Germinal center (tissue), 1 donor: ENCODE measurements around the gene IGF2R.

Experiments used
- DNase-seq: peaks from one replicate; pipeline ENCODE4 v3.0.0; 2012; ENCODE audit warnings: mixed read lengths, low spot score

The IGF2R gene

GRCh38 chr6:160044687-160045086, 75.8 kb downstream of the IGF2R start:
- DNase-seq: no peak

- DNase-seq: no peak
Observed at GRCh38 chr6:160048471-160048870, 79.6 kb downstream of the IGF2R start.

- no peak for DNase-seq
Observed at GRCh38 chr6:160049346-160049745, 80.5 kb downstream of the IGF2R start.

- DNase-seq: no peak
Observed at GRCh38 chr6:160050022-160050421, 81.1 kb downstream of the IGF2R start.

- DNase-seq: no peak
Observed at GRCh38 chr6:160051390-160051789, 82.5 kb downstream of the IGF2R start.

- DNase-seq: no peak
Observed at GRCh38 chr6:160054271-160054670, 85.4 kb downstream of the IGF2R start.

- no peak for DNase-seq
Observed at GRCh38 chr6:160054913-160055312, 86.0 kb downstream of the IGF2R start.

- DNase-seq: no peak
Observed at GRCh38 chr6:160055378-160055777, 86.5 kb downstream of the IGF2R start.

GRCh38 chr6:160055813-160056212, 86.9 kb downstream of the IGF2R start:
- no peak for DNase-seq

GRCh38 chr6:160057080-160057479, 88.2 kb downstream of the IGF2R start:
- DNase-seq: no peak

GRCh38 chr6:160058603-160059215, 89.8 kb downstream of the IGF2R start:
- DNase-seq: no peak

GRCh38 chr6:160060221-160060620, 91.3 kb downstream of the IGF2R start:
- DNase-seq: no peak

GRCh38 chr6:160060920-160061447, 92.1 kb downstream of the IGF2R start:
- no peak for DNase-seq

GRCh38 chr6:160063771-160064413, 95.0 kb downstream of the IGF2R start:
- no peak for DNase-seq

GRCh38 chr6:160065200-160065599, 96.3 kb downstream of the IGF2R start:
- no peak for DNase-seq

- no peak for DNase-seq
Observed at GRCh38 chr6:160067564-160067963, 98.7 kb downstream of the IGF2R start.

GRCh38 chr6:160068346-160068745, 99.5 kb downstream of the IGF2R start:
- no peak for DNase-seq

- DNase-seq: peak; percentile 61
Observed at GRCh38 chr6:160069050-160069454, 100.2 kb downstream of the IGF2R start.

GRCh38 chr6:160069459-160069858, 100.6 kb downstream of the IGF2R start:
- no peak for DNase-seq

- DNase-seq: no peak
Observed at GRCh38 chr6:160070427-160070826, 101.5 kb downstream of the IGF2R start.

GRCh38 chr6:160070831-160071230, 101.9 kb downstream of the IGF2R start:
- DNase-seq: no peak

- DNase-seq: no peak
Observed at GRCh38 chr6:160071805-160072690, 103.2 kb downstream of the IGF2R start.

- no peak for DNase-seq
Observed at GRCh38 chr6:160073272-160073671, 104.4 kb downstream of the IGF2R start.
